CD8-positive, alpha-beta memory T cell (primary cell): ENCODE results near the gene INTS7. TPM values are rescaled to one million over a fixed set of nuclear protein-coding genes. Genes with fewer than 3 reads are reported as not detected.
"Not testable (repeated sequence)": the region's sequence is repeated elsewhere in the genome, so short reads cannot be mapped to it uniquely, and the experiment has no call there.

Experiments used
- CTCF ChIA-PET: fragments of 350-600 bp; sonication (Branson Sonifier 250); formaldehyde crosslinking; loops from one replicate; lab custom pipeline; 2021; ENCODE audit warnings: antibody characterized with exemption; lab: Charles Lee
- POLR2A ChIA-PET: fragments of 350-600 bp; sonication (Branson Sonifier 250); formaldehyde crosslinking; loops from one replicate; lab custom pipeline; 2021; ENCODE audit warnings: antibody characterized with exemption; lab: Charles Lee
- DNase-seq, 5 donors: peaks; one replicate each; pipeline versions ENCODE4 v3.0.0 to v3.0.0-alpha.2; 2020 to 2022; ENCODE audit warnings: mixed read lengths in 1 of 5
- H3K27ac ChIP-seq: one replicate; pipeline ENCODE4 v1.7.0; 2013; ENCODE audit warnings: low read depth, mild to moderate bottlenecking, low read length, moderate library complexity
- H3K27me3 ChIP-seq: 2 replicates; pipeline ENCODE4 v1.7.0; 2013; ENCODE audit warnings: low read length, mild to moderate bottlenecking; ENCODE audit not compliant: insufficient read depth, poor library complexity, severe bottlenecking
- H3K36me3 ChIP-seq: 2 replicates; pipeline ENCODE4 v1.7.0; 2013; ENCODE audit warnings: mild to moderate bottlenecking, low read length, moderate library complexity; ENCODE audit not compliant: insufficient read depth
- H3K4me1 ChIP-seq: 2 replicates; pipeline ENCODE4 v1.7.0; 2013; ENCODE audit warnings: mild to moderate bottlenecking, low read length, moderate library complexity; ENCODE audit not compliant: insufficient read depth
- H3K4me3 ChIP-seq: 2 replicates; pipeline ENCODE4 v1.7.0; 2013; ENCODE audit warnings: mild to moderate bottlenecking, low read length
- H3K9me3 ChIP-seq: 2 replicates; pipeline ENCODE4 v1.7.0; 2013; ENCODE audit warnings: mild to moderate bottlenecking, low read length
- H3K27ac Mint-ChIP-seq, 8 donors: one replicate each; pipeline ENCODE4 v1.8.0; 2020 to 2021; ENCODE audit warnings: mixed read lengths in 8 of 8, mild to moderate bottlenecking in 6 of 8, inconsistent platforms in 3 of 8, moderate library complexity in 3 of 8
- H3K27me3 Mint-ChIP-seq, 2 donors: one replicate each; pipeline ENCODE4 v1.8.0; 2020 to 2021; ENCODE audit warnings: mixed read lengths in 2 of 2, mild to moderate bottlenecking in 1 of 2, moderate library complexity in 1 of 2
- H3K36me3 Mint-ChIP-seq, 3 donors: one replicate each; pipeline ENCODE4 v1.8.0; 2020 to 2021; ENCODE audit warnings: mixed read lengths in 3 of 3, inconsistent platforms in 1 of 3, mild to moderate bottlenecking in 1 of 3
- H3K4me1 Mint-ChIP-seq, 3 donors: one replicate each; pipeline ENCODE4 v1.8.0; 2020 to 2021; ENCODE audit warnings: mixed read lengths in 3 of 3, inconsistent platforms in 1 of 3, mild to moderate bottlenecking in 1 of 3
- H3K4me3 Mint-ChIP-seq, 7 donors: one replicate each; pipeline ENCODE4 v1.8.0; 2020 to 2021; ENCODE audit warnings: mixed read lengths in 7 of 7, mild to moderate bottlenecking in 6 of 7, moderate library complexity in 4 of 7, inconsistent platforms in 2 of 7
- H3K9me3 Mint-ChIP-seq, 5 donors: one replicate each; pipeline ENCODE4 v1.8.0; 2020 to 2022; ENCODE audit warnings: mixed read lengths in 5 of 5, mild to moderate bottlenecking in 3 of 5, moderate library complexity in 2 of 5, inconsistent platforms in 1 of 5
- polyA plus RNA-seq: library from polyadenylated mRNA; unstranded; fragments of 300-500 nt; fragmentation: Illumina TruSeq; gene quantifications from one replicate; pipeline ENCODE4 v1.2.3, GENCODE V29; 2021
- total RNA-seq, 2 experiments: library from RNA; stranded (reverse); gene quantifications; one replicate each; pipeline ENCODE4 v1.2.3, GENCODE V29; 2021

INTS7 gene
- total and polyA plus RNA-seq, 3 experiments from 2014 or later: 11.5 to 36.0 (median 35.2) TPM

DNA sequence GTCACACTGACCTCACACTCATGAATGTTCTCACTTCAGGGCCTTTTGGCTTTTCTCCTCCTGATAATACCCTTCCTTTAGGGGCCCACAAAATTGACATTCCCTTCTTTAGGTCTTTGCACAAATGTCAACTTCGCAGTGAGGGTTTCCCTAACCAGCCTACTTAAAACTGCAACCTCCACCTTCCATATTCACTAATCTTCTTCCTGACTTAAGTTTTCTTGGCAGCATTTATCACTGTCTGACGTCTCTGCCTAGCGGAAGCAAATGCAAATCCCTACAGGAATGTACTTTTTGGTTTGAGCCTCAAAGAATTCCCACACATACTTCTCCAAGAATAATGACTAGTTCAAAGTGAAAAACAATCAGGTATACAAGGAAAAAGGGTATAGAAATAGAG lies 32.8 kb downstream of the INTS7 start:
- Histone ChIP-seq H3K36me3 (no peaks in the 10 kb centered on the region), H3K27me3 (no peaks in the 10 kb centered on the region), H3K4me1 (no peaks in the 10 kb centered on the region), H3K27ac (no peak overlapping the region), H3K4me3 (no peak overlapping the region), H3K9me3 (no peaks in the 10 kb centered on the region)
- Mint-ChIP-seq H3K27me3 (no peaks in the 10 kb centered on the region), H3K27ac (peak overlapping the region in 1 of 8 donors; percentile 7), H3K9me3 (no peaks in the 10 kb centered on the region), H3K4me3 (no peak overlapping the region), H3K4me1 (peaks cover 0 to 13% (median 0%) of the 10 kb centered on the region in 3 donors), H3K36me3 (peaks cover 0 to 49% (median 25%) of the 10 kb centered on the region in 3 donors)
- no peak for DNase-seq
- CTCF ChIA-PET: interaction anchor here (1.0 kb wide), 1 partner anchor 8 kb away, joined by 3 read pairs; no protein-coding TSS in a partner anchor
- POLR2A ChIA-PET: no interaction called here

DNA sequence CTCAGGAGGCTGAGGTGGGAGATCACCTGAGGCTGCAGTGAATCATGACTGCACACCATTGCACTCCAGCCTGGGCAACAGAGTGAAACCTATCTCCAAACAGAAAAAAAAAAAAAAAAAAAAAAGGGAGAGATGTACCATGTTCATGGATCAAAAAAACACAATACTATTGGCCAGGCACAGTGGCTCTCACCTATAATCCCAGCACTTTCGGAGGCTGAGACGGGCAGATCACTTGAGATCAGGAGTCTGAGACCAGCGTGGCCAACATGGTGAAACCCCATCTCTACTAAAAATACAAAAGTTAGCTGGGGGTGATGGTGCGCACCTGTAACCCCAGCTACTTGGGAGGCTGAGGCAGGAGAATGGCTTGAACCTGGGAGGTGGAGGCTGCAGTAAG lies 37.9 kb downstream of the INTS7 start:
- H3K4me3 Mint-ChIP-seq, H3K4me3 ChIP-seq, H3K4me1 Mint-ChIP-seq, DNase-seq, POLR2A ChIA-PET, H3K27me3 Mint-ChIP-seq, H3K9me3 Mint-ChIP-seq, H3K27ac ChIP-seq, H3K36me3 ChIP-seq, H3K9me3 ChIP-seq, H3K27ac Mint-ChIP-seq, H3K4me1 ChIP-seq, H3K27me3 ChIP-seq: not testable (repeated sequence)
- H3K36me3 Mint-ChIP-seq: peaks cover 12 to 36% (median 13%) of the 10 kb centered on the region in 3 donors
- CTCF ChIA-PET: interaction anchor here (1.2 kb wide), 1 partner anchor 188 kb away, joined by 3 read pairs; no protein-coding TSS in a partner anchor

DNA sequence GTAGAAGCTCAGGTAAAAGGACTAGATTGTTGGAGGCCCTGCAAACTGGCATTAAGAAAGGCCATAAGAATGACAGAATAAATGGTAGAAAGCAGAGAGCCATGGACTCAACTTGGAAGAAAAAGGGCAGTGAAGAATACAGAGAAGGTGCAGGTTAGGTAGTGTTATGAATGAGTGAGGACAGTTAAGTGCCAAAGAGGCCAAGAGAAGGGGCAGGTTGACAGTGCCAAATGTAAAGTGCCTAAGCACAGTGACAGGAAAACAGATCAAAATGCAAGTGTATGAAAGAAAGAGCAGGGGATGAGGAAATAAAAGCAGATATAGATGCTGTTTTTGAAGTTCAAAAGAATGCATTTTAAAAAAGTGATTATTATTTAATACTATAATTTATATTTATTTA lies 43.7 kb downstream of the INTS7 start:
- Mint-ChIP-seq H3K9me3 (no peaks in the 10 kb centered on the region), H3K4me3 (no peak overlapping the region), H3K36me3 (peaks cover 6 to 25% (median 9%) of the 10 kb centered on the region in 3 donors), H3K27ac (no peak overlapping the region), H3K27me3 (no peaks in the 10 kb centered on the region), H3K4me1 (peaks cover 0 to 1% (median 0%) of the 10 kb centered on the region in 3 donors)
- no peak for DNase-seq
- Histone ChIP-seq H3K36me3 (no peaks in the 10 kb centered on the region), H3K27me3 (no peaks in the 10 kb centered on the region), H3K9me3 (no peaks in the 10 kb centered on the region), H3K4me1 (no peaks in the 10 kb centered on the region), H3K4me3 (no peak overlapping the region), H3K27ac (no peak overlapping the region)
- ChIA-PET CTCF (no interaction called here), POLR2A (no interaction called here)

DNA sequence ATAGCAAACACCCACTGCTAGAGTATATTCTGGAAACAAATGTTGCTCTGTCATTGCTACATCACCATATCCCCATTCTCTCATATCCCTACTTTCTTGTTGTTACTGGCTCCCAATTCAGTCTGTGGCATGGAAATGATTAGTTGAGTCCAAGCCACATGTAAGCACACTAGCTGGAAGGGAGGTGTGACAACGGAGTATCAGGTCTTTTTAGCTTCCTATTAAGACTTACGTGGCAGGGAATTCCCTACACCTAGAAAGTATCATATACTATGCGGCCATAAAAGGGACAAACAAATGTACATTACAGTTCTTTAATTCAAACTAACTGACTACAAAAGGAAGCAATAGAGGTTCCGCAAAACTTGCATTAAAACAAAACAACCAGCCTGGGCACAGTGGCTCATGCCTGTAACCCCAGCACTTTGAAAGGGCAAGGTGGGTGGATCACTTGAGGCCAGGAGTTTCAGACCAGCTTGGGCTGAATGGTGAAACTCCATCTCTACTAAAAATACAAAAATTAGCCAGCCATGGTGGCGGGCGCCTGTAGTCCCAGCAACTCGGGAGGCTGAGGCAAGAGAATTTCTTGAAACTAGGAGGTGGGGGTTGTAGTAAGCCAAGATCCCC lies 48.6 kb downstream of the INTS7 start:
- no peaks in the 10 kb centered on the region for H3K9me3 Mint-ChIP-seq
- no peaks in the 10 kb centered on the region for H3K27me3 Mint-ChIP-seq
- peaks cover 10 to 47% (median 14%) of the 10 kb centered on the region in 3 donors for H3K36me3 Mint-ChIP-seq
- POLR2A ChIA-PET: no interaction called here
- Histone ChIP-seq H3K4me1 (no peaks in the 10 kb centered on the region), H3K27me3 (no peaks in the 10 kb centered on the region), H3K27ac (no peak overlapping the region), H3K36me3 (no peaks in the 10 kb centered on the region), H3K9me3 (no peaks in the 10 kb centered on the region), H3K4me3 (no peak overlapping the region)
- no peak for DNase-seq
- no peak overlapping the region for H3K4me3 Mint-ChIP-seq
- H3K27ac Mint-ChIP-seq: peak overlapping the region in 2 of 8 donors; percentile 13 to 38
- peaks cover 0 to 1% (median 0%) of the 10 kb centered on the region in 3 donors for H3K4me1 Mint-ChIP-seq
- CTCF ChIA-PET: no interaction called here

DNA sequence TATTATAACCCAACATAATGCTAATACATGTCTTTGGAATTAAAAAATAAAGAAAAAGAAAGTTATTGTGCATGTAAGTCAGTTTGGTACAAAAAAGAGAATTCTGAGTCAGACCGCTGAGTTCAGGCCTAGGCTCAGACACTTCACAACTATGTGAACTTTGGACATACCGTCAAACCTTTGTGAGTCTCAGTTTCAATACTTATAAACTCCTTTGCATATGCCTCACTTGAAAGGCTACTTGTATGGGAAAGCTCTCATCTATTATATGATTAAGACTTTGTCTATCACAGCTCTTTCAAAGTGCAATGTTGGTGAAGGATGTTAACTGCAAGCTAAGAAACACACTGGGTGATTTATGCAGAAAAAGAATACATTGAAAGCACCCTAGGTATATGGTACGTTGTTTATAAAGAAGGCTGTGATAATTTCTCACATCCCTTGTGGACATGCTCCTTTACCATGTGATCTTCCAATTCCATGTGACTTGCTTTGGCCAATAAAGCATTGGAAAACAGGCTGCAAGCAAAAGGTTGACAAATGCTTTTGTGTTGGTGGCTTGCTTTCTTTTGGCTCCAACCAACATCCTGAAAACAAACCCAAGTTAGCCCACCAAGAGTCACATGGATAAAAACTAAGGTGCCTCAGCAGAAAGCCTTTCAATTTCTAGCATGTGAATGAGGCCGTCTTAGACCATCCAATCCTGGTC lies 49.6 kb downstream of the INTS7 start:
- H3K4me1 Mint-ChIP-seq: no peaks in the 10 kb centered on the region
- H3K27me3 ChIP-seq: no peaks in the 10 kb centered on the region

DNA sequence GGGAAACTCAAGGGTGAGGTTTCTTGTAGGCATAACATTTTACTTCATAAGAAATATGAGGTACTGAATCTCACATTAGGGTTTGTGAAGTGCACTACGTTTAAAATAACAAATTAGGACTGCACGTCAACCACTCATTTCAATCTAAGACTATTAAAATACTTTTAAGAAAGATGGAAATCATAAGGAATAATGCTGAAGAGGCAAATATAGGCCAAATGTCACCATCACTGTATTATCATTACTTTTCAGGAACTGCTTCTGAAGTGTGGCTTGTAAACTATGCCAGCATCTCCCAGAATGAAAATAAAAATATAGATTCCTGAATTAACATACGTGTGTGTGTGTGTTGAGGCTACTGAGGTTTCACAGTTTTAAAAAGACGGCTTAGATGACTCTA lies 56.8 kb downstream of the INTS7 start:
- peaks cover 12% of the 10 kb centered on the region for H3K36me3 ChIP-seq
- H3K27ac ChIP-seq: no peak overlapping the region
- H3K4me3 ChIP-seq: no peak overlapping the region
- no peaks in the 10 kb centered on the region for H3K4me1 Mint-ChIP-seq
- no peaks in the 10 kb centered on the region for H3K4me1 ChIP-seq
- ChIA-PET CTCF (interaction anchor here (0.8 kb wide), 1 partner anchor 280 kb away, joined by 3 read pairs; no protein-coding TSS in a partner anchor), POLR2A (no interaction called here)
- no peaks in the 10 kb centered on the region for H3K27me3 ChIP-seq
- H3K4me3 Mint-ChIP-seq: no peak overlapping the region
- no peaks in the 10 kb centered on the region for H3K9me3 Mint-ChIP-seq
- no peaks in the 10 kb centered on the region for H3K9me3 ChIP-seq
- peaks cover 4 to 82% (median 30%) of the 10 kb centered on the region in 3 donors for H3K36me3 Mint-ChIP-seq
- no peak for DNase-seq
- no peaks in the 10 kb centered on the region for H3K27me3 Mint-ChIP-seq
- no peak overlapping the region for H3K27ac Mint-ChIP-seq

More for the DNA sequence above, 49.6 kb downstream of the INTS7 start:
- DNase-seq: no peak
- H3K4me3 Mint-ChIP-seq: no peak overlapping the region
- ChIA-PET CTCF (no interaction called here), POLR2A (no interaction called here)
- Histone ChIP-seq H3K4me1 (no peaks in the 10 kb centered on the region), H3K9me3 (no peaks in the 10 kb centered on the region), H3K27ac (no peak overlapping the region), H3K4me3 (no peak overlapping the region), H3K36me3 (peaks cover 3% of the 10 kb centered on the region)
- H3K27me3 Mint-ChIP-seq: no peaks in the 10 kb centered on the region
- peaks cover 10 to 52% (median 14%) of the 10 kb centered on the region in 3 donors for H3K36me3 Mint-ChIP-seq
- H3K9me3 Mint-ChIP-seq: no peaks in the 10 kb centered on the region
- H3K27ac Mint-ChIP-seq: no peak overlapping the region

DNA sequence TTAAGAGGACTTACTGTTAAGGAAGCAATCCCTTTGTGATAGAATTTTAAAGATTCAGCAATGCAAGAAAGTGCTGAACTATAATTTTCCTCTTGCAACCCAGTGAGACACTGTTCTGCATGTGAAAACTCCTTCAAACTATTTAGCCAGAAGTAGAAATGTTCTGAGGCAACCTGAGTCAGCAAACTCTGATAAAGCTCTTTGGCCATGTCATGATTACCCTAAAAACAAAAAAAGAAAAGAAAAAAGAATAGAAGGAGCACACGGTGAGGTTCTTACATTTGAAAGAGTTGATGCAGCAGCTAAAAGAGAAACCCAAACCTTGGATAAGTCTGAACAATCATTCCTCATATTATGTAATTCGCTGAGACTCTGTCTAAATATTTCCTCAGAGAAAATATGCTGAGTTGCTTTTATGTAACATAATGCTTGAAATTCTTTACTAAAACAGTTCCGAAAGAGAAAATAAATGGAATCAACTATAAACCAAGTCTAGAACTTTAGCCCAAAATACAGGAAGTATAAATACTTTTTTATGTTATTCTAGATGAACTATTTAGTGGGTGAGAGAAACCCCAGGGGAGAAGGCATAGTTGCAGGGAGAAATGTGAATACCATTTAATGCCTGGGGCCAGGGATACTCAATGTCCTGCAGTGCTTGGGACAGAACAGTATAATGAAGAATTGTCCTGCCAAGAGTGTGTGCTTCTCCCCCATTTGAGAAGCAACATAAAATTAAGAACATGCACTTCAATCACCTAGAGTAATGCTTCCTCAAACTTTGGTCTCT lies 60.0 kb downstream of the INTS7 start:
- Histone ChIP-seq H3K36me3 (peaks cover 6% of the 10 kb centered on the region), H3K27me3 (no peaks in the 10 kb centered on the region), H3K9me3 (no peaks in the 10 kb centered on the region), H3K27ac (no peak overlapping the region), H3K4me1 (no peaks in the 10 kb centered on the region), H3K4me3 (no peak overlapping the region)
- ChIA-PET POLR2A (no interaction called here), CTCF (no interaction called here)
- Mint-ChIP-seq H3K27ac (peak overlapping the region in 4 of 8 donors; percentile 4 to 81 (median 36)), H3K9me3 (no peaks in the 10 kb centered on the region), H3K27me3 (no peaks in the 10 kb centered on the region), H3K4me1 (no peaks in the 10 kb centered on the region), H3K4me3 (no peak overlapping the region), H3K36me3 (peaks cover 0 to 65% (median 26%) of the 10 kb centered on the region in 3 donors)
- DNase-seq: no peak

DNA sequence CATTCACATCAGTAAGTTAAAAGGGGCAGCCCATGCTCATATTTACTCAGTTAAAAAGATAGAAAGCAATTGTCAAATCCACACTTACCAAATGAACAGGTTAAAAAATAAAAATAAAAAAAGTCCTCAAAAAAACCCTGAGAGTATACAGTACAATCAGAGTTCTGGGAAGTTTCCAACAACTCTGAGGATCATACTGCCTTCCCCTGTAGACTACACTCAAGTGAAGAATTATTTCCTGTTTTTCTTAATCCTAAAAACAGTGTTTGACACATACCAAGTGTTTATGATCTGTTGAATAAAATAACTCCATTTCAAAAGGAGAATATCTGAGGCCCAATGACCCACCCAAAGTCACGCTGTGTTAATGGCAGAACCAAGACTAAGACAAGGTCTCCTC lies 61.8 kb downstream of the INTS7 start:
- Histone ChIP-seq H3K36me3 (peaks cover 6% of the 10 kb centered on the region), H3K4me1 (no peaks in the 10 kb centered on the region), H3K9me3 (no peaks in the 10 kb centered on the region), H3K27ac (no peak overlapping the region), H3K27me3 (no peaks in the 10 kb centered on the region), H3K4me3 (no peak overlapping the region)
- ChIA-PET POLR2A (no interaction called here), CTCF (no interaction called here)
- Mint-ChIP-seq H3K4me3 (no peak overlapping the region), H3K36me3 (peaks cover 0 to 54% (median 23%) of the 10 kb centered on the region in 3 donors), H3K4me1 (no peaks in the 10 kb centered on the region), H3K27ac (peak overlapping the region in 1 of 8 donors; percentile 9), H3K27me3 (no peaks in the 10 kb centered on the region), H3K9me3 (no peaks in the 10 kb centered on the region)
- DNase-seq: no peak
